Naive thymus-derived CD4-positive, alpha-beta T cell (primary cell): ENCODE results near the gene CNN2. TPM values are rescaled to one million over a fixed set of nuclear protein-coding genes. Genes with fewer than 3 reads are reported as not detected.

ENCODE experiments used
- ATAC-seq: fragments of 150-1000 bp; cut with Tn5 transposase; 2 replicates; pipeline ENCODE4 v1.10.0; 2021; ENCODE audit warnings: mild to moderate bottlenecking, moderate library complexity
- CTCF ChIA-PET: fragments of 350-600 bp; sonication (Branson Sonifier 250); formaldehyde crosslinking; loops from one replicate; lab custom pipeline; 2021; ENCODE audit warnings: antibody characterized with exemption; lab: Charles Lee
- POLR2A ChIA-PET: fragments of 350-600 bp; sonication (Branson Sonifier 250); formaldehyde crosslinking; loops from one replicate; lab custom pipeline; 2021; ENCODE audit warnings: antibody characterized with exemption, inconsistent platforms; lab: Charles Lee
- DNase-seq, 9 donors: peaks; one replicate each; pipeline versions ENCODE4 v3.0.0 to v3.0.0-alpha.2; 2020 to 2022; ENCODE audit warnings: mixed read lengths in 1 of 9
- H3K27ac ChIP-seq: one replicate; pipeline ENCODE4 v1.7.0; 2013; ENCODE audit warnings: mild to moderate bottlenecking, low read depth, low read length, moderate library complexity
- H3K27me3 ChIP-seq, 2 donors: one replicate each; pipeline ENCODE4 v1.7.0; 2013; ENCODE audit warnings: low read length in 2 of 2, mild to moderate bottlenecking in 2 of 2, moderate library complexity in 2 of 2; ENCODE audit not compliant: control insufficient read depth in 2 of 2, insufficient read depth in 2 of 2
- H3K36me3 ChIP-seq, 3 experiments: 1 replicate in 2 of 3; 2 replicates in 1 of 3; pipeline ENCODE4 v1.7.0; 2013; ENCODE audit warnings: low read length in 3 of 3, mild to moderate bottlenecking in 3 of 3, moderate library complexity in 1 of 3; ENCODE audit not compliant: insufficient read depth in 3 of 3, control insufficient read depth in 2 of 3
- H3K4me1 ChIP-seq, 2 donors: one replicate each; pipeline ENCODE4 v1.7.0; 2013; ENCODE audit warnings: low read length in 2 of 2, mild to moderate bottlenecking in 2 of 2, moderate library complexity in 1 of 2; ENCODE audit not compliant: control insufficient read depth in 2 of 2, insufficient read depth in 2 of 2
- H3K4me3 ChIP-seq: 2 replicates; pipeline ENCODE4 v1.7.0; 2013; ENCODE audit warnings: mild to moderate bottlenecking, low read length
- H3K9me3 ChIP-seq, 3 experiments: 1 replicate in 2 of 3; 2 replicates in 1 of 3; pipeline ENCODE4 v1.7.0; 2013; ENCODE audit warnings: low read length in 3 of 3; ENCODE audit not compliant: control insufficient read depth in 2 of 3
- H3K27ac Mint-ChIP-seq, 9 donors: one replicate each; pipeline ENCODE4 v1.8.0; 2020 to 2022; ENCODE audit warnings: mixed read lengths in 9 of 9, mild to moderate bottlenecking in 8 of 9, moderate library complexity in 5 of 9, inconsistent platforms in 2 of 9
- H3K27me3 Mint-ChIP-seq, 5 donors: one replicate each; pipeline ENCODE4 v1.8.0; 2021 to 2022; ENCODE audit warnings: mixed read lengths in 5 of 5, mild to moderate bottlenecking in 1 of 5
- H3K36me3 Mint-ChIP-seq, 5 donors: one replicate each; pipeline ENCODE4 v1.8.0; 2020 to 2022; ENCODE audit warnings: mixed read lengths in 5 of 5, mild to moderate bottlenecking in 3 of 5, inconsistent platforms in 1 of 5
- H3K4me1 Mint-ChIP-seq, 7 donors: one replicate each; pipeline ENCODE4 v1.8.0; 2020 to 2022; ENCODE audit warnings: mixed read lengths in 7 of 7, mild to moderate bottlenecking in 3 of 7, inconsistent platforms in 1 of 7
- H3K4me3 Mint-ChIP-seq, 10 donors: one replicate each; pipeline ENCODE4 v1.8.0; 2020 to 2022; ENCODE audit warnings: mild to moderate bottlenecking in 10 of 10, mixed read lengths in 10 of 10, moderate library complexity in 6 of 10, inconsistent platforms in 2 of 10
- H3K9me3 Mint-ChIP-seq, 11 donors: one replicate each; pipeline ENCODE4 v1.8.0; 2020 to 2022; ENCODE audit warnings: mixed read lengths in 11 of 11, mild to moderate bottlenecking in 4 of 11, inconsistent platforms in 1 of 11, moderate library complexity in 1 of 11
- intact Hi-C, 2 donors: fragments of 100-400 bp; cut with micrococcal nuclease; formaldehyde crosslinking; loops; one replicate each; pipeline ENCODE4 v1.15.1; 2023
- polyA plus RNA-seq, 2 donors: library from polyadenylated mRNA; unstranded; fragments of 300-500 nt; fragmentation: Illumina TruSeq; gene quantifications; one replicate each; pipeline ENCODE4 v1.2.3, GENCODE V29; 2021
- total RNA-seq, 6 experiments: library from RNA in 5 of 6; stranded (reverse) in 5 of 6; gene quantifications; 1 replicate in 5 of 6; 2 replicates in 1 of 6; pipeline ENCODE4 v1.2.3 and lab custom pipeline; 2021 to 2026

Gene CNN2
- total and polyA plus RNA-seq, 7 experiments from 2014 or later = 234 to 704 (median 326) TPM

DNA sequence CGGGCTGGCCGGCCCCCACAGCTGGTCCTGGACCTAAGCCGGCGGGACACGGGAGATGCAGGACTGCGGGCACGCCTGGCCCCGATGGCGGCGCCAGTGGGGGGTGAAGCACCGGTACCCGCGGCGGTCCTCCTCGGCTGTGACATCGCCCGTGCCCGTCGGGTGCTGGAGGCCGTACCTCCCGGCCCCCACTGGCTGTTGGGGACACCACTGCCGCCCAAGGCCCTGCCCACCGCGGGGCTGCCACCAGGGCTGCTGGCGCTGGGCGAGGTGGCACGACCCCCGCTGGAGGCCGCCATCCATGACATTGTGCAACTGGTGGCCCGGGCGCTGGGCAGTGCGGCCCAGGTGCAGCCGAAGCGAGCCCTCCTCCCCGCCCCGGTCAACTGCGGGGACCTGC, 23.1 kb upstream of the CNN2 start:
- H3K36me3 Mint-ChIP-seq = peaks cover 0 to 4% (median 0%) of the 10 kb centered on the region in 5 donors
- H3K4me1 ChIP-seq = peaks cover 6 to 11% of the 10 kb centered on the region in 2 donors
- H3K27me3 Mint-ChIP-seq = peaks cover 7 to 24% (median 13%) of the 10 kb centered on the region in 5 donors
- H3K4me3 ChIP-seq = no peak overlapping the region
- POLR2A ChIA-PET = no interaction called here
- H3K9me3 Mint-ChIP-seq = peaks cover 0 to 7% (median 0%) of the 10 kb centered on the region in 11 donors
- peaks cover 0 to 9% (median 5%) of the 10 kb centered on the region in 7 donors for H3K4me1 Mint-ChIP-seq
- CTCF ChIA-PET = no interaction called here
- ATAC-seq (no peak), DNase-seq (no peak)
- no peak overlapping the region for H3K27ac Mint-ChIP-seq
- no peaks in the 10 kb centered on the region for H3K9me3 ChIP-seq
- intact Hi-C loops = no loop called here
- H3K36me3 ChIP-seq = peaks cover 0 to under 1% (median 0%) of the 10 kb centered on the region in 3 experiments
- peaks cover 5 to 6% of the 10 kb centered on the region in 2 donors for H3K27me3 ChIP-seq
- H3K4me3 Mint-ChIP-seq = no peak overlapping the region
- H3K27ac ChIP-seq = no peak overlapping the region

GRCh38 chr19:1004204-1004802, 22.1 kb upstream of the CNN2 start:
- peaks cover 0 to 2% (median 0%) of the 10 kb centered on the region in 5 donors for H3K36me3 Mint-ChIP-seq
- no peak for ATAC-seq

GRCh38 chr19:1004803-1005664, 21.4 kb upstream of the CNN2 start:
- DNase-seq (no peak), ATAC-seq (no peak)
- no peaks in the 10 kb centered on the region for H3K9me3 ChIP-seq
- peaks cover 0 to 10% (median 0%) of the 10 kb centered on the region in 3 experiments for H3K36me3 ChIP-seq
- ChIA-PET POLR2A (interaction anchor here (0.6 to 1.6 kb wide), 6 partner anchors 9 to 62 kb away, joined by 3 to 6 read pairs (median 3); partner anchors contain the start of genes ABCA7 and ARHGAP45), CTCF (interaction anchor here (1.4 kb wide), 1 partner anchor 14 kb away, joined by 3 read pairs; no protein-coding TSS in a partner anchor)
- Mint-ChIP-seq H3K9me3 (peaks cover 0 to 2% (median 0%) of the 10 kb centered on the region in 11 donors), H3K36me3 (peaks cover 0 to 2% (median 0%) of the 10 kb centered on the region in 5 donors), H3K4me1 (peaks cover 0 to 11% (median 4%) of the 10 kb centered on the region in 7 donors), H3K27ac (peak overlapping the region in 2 of 9 donors; percentile 28 to 56), H3K27me3 (peaks cover 0 to 11% (median 4%) of the 10 kb centered on the region in 5 donors), H3K4me3 (no peak overlapping the region)
- intact Hi-C loops = loop anchor here in 1 of 2 donors (1.0 kb wide), 1 partner anchor 13 kb away; no protein-coding TSS in a partner anchor
- H3K4me1 ChIP-seq = peaks cover 6 to 11% of the 10 kb centered on the region in 2 donors
- H3K27me3 ChIP-seq = peaks cover 5 to 6% of the 10 kb centered on the region in 2 donors
- no peak overlapping the region for H3K27ac ChIP-seq
- no peak overlapping the region for H3K4me3 ChIP-seq

More at GRCh38 chr19:1004204-1004802, 22.1 kb upstream of the CNN2 start:
- peaks cover 0 to 4% (median 0%) of the 10 kb centered on the region in 11 donors for H3K9me3 Mint-ChIP-seq
- no peak overlapping the region for H3K4me3 Mint-ChIP-seq
- H3K4me1 Mint-ChIP-seq = peaks cover 0 to 9% (median 4%) of the 10 kb centered on the region in 7 donors
- no peak overlapping the region for H3K27ac Mint-ChIP-seq
- no peak overlapping the region for H3K27ac ChIP-seq
- peaks cover 1 to 16% (median 7%) of the 10 kb centered on the region in 5 donors for H3K27me3 Mint-ChIP-seq
- ChIA-PET CTCF (interaction anchor here (0.6 to 1.4 kb wide), 3 partner anchors 15 to 407 kb away, joined by 3 to 5 read pairs (median 3); no protein-coding TSS in a partner anchor), POLR2A (interaction anchor here (0.6 to 1.6 kb wide), 6 partner anchors 9 to 63 kb away, joined by 3 to 6 read pairs (median 3); partner anchors contain the start of genes ABCA7 and ARHGAP45)
- no peak for DNase-seq
- intact Hi-C loops = loop anchor here in 1 of 2 donors (1.0 kb wide), 1 partner anchor 14 kb away; no protein-coding TSS in a partner anchor
- H3K4me1 ChIP-seq = peaks cover 6 to 11% of the 10 kb centered on the region in 2 donors
- no peaks in the 10 kb centered on the region for H3K9me3 ChIP-seq
- H3K27me3 ChIP-seq = peaks cover 5 to 6% of the 10 kb centered on the region in 2 donors
- no peak overlapping the region for H3K4me3 ChIP-seq
- H3K36me3 ChIP-seq = peaks cover 0 to 4% (median 0%) of the 10 kb centered on the region in 3 experiments

DNA sequence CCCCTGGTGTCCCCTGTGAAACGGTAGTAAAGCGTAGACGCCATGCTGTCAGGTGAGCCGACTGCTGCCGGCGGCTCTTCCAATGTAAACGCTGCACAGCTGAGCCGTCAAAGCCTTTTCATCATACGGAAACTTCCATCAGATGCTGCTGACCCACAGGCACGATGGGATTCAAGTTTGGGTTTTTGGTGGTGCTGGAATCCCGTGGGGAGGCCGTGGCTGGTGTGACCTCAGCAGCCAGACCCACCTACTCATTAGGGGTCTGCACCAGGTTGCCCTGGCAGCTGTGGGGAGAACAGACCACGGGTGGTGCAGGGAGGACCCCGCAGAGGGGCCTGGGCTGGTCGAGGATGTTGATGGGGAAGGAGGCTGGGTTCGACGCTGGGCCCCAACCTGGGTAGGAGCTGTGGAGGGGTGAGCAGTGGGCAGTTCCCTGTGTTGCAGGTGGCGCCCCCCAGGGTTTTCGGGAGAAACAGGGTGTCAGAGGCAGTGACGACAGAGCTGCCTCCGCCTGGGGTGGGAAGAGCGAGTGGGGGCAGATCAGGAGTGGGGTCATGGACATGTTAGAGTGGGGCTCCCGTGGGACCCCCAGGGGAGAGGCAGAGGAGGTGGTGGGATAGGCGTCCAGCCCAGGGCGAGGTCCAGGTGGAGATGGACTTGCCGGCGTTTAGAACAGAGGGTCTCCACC, 19.6 kb upstream of the CNN2 start:
- ChIA-PET POLR2A (interaction anchor here (0.7 to 1.3 kb wide), 4 partner anchors 9 to 77 kb away, joined by 3 to 4 read pairs (median 3); no protein-coding TSS in a partner anchor), CTCF (interaction anchor here (0.9 kb wide), 1 partner anchor 9 kb away, joined by 3 read pairs; no protein-coding TSS in a partner anchor)
- Histone ChIP-seq H3K27me3 (no peaks in the 10 kb centered on the region), H3K4me1 (peaks cover 0 to under 1% of the 10 kb centered on the region in 2 donors), H3K36me3 (peaks cover 0 to 27% (median 0%) of the 10 kb centered on the region in 3 experiments), H3K4me3 (no peak overlapping the region), H3K27ac (no peak overlapping the region), H3K9me3 (no peaks in the 10 kb centered on the region)
- peaks cover 0 to 8% (median 0%) of the 10 kb centered on the region in 7 donors for H3K4me1 Mint-ChIP-seq
- peaks cover 0 to 2% (median 0%) of the 10 kb centered on the region in 11 donors for H3K9me3 Mint-ChIP-seq
- ATAC-seq = no peak
- intact Hi-C loops = no loop called here
- no peak for DNase-seq
- H3K27ac Mint-ChIP-seq = peak overlapping the region in 1 of 9 donors; percentile 48
- H3K36me3 Mint-ChIP-seq = peaks cover 0 to 3% (median 0%) of the 10 kb centered on the region in 5 donors
- H3K27me3 Mint-ChIP-seq = peaks cover 0 to 6% (median 0%) of the 10 kb centered on the region in 5 donors
- H3K4me3 Mint-ChIP-seq = peak overlapping the region in 1 of 10 donors; percentile 9

DNA sequence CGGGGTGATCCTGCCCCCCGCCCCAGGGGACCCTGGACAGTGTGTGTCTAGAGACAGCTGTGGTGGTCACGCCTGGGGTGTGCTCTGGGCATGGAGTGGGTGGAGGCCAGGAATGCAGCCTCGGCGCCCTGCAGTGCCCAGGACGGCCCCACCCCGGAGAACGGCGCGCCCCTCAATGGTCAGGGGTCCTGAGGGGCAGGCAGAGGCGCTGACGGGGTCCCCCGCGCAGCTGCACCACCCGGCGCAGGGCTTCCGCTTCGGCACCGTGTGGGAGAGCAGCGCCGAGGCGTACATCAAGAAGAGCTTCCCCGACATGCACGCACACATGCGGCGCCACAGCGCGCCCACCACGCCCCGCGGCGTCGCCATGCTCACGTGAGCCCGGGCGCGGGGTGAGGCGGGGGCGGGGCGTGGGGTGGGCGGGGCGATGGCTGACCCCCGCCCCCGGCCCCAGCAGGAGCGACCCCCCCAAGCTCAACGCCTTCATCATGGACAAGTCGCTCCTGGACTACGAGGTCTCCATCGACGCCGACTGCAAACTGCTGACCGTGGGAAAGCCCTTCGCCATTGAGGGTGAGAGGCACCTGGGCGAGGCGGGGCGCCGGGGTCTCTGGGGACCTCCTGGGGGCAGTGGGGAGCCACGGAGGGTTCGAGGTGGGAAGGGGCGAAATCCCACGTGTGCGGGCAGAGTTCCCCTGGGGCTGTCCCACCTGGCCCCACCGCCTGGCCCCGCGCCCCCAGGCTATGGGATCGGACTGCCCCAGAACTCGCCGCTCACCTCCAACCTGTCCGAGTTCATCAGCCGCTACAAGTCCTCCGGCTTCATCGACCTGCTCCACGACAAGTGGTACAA, 18.8 kb upstream of the CNN2 start:
- peaks cover 0 to 8% (median 0%) of the 10 kb centered on the region in 7 donors for H3K4me1 Mint-ChIP-seq
- no peak overlapping the region for H3K4me3 Mint-ChIP-seq
- no peaks in the 10 kb centered on the region for H3K27me3 ChIP-seq
- H3K9me3 ChIP-seq = no peaks in the 10 kb centered on the region
- H3K36me3 Mint-ChIP-seq = peaks cover 0 to 3% (median 0%) of the 10 kb centered on the region in 5 donors
- peaks cover 0 to 2% (median 0%) of the 10 kb centered on the region in 5 donors for H3K27me3 Mint-ChIP-seq
- no peak overlapping the region for H3K27ac Mint-ChIP-seq
- H3K9me3 Mint-ChIP-seq = peaks cover 0 to 2% (median 0%) of the 10 kb centered on the region in 11 donors
- CTCF ChIA-PET = interaction anchor here (0.9 kb wide), 1 partner anchor 10 kb away, joined by 3 read pairs; no protein-coding TSS in a partner anchor
- peaks cover 0 to 34% (median 0%) of the 10 kb centered on the region in 3 experiments for H3K36me3 ChIP-seq
- DNase-seq = no peak
- H3K27ac ChIP-seq = no peak overlapping the region
- H3K4me3 ChIP-seq = no peak overlapping the region
- no peaks in the 10 kb centered on the region for H3K4me1 ChIP-seq
- intact Hi-C loops = no loop called here
- POLR2A ChIA-PET = interaction anchor here (0.7 to 1.3 kb wide), 3 partner anchors 8 to 76 kb away, joined by 3 read pairs; no protein-coding TSS in a partner anchor
- no peak for ATAC-seq
